ENCODE data around the gene MATN4. TPM values are rescaled to one million over a fixed set of nuclear protein-coding genes. Genes with fewer than 3 reads are reported as not detected.

The MATN4 gene
- total and polyA plus RNA-seq, 12 donors, result 0.06 to 0.37 (median 0.16) TPM; not detected in 8

- Histone ChIP-seq H3K4me3 (no peak overlapping the region), H3K4me1 (replicated peaks in 1 of 2) (no peaks in the 10 kb centered on the region), H3K27me3 (peaks cover 29% of the 10 kb centered on the region), H3K27ac (no peak overlapping the region), H3K36me3 (replicated peaks in 1 of 2) (no peaks in the 10 kb centered on the region), H3K9me3 (replicated peaks in 1 of 3) (no peaks in the 10 kb centered on the region)
- no peak for DNase-seq
- WGBS, 4 donors, result 92 to 94% (median 92%) methylated on average over 8 of the region's 8 CpGs
- TF ChIP-seq, protein P1, sequence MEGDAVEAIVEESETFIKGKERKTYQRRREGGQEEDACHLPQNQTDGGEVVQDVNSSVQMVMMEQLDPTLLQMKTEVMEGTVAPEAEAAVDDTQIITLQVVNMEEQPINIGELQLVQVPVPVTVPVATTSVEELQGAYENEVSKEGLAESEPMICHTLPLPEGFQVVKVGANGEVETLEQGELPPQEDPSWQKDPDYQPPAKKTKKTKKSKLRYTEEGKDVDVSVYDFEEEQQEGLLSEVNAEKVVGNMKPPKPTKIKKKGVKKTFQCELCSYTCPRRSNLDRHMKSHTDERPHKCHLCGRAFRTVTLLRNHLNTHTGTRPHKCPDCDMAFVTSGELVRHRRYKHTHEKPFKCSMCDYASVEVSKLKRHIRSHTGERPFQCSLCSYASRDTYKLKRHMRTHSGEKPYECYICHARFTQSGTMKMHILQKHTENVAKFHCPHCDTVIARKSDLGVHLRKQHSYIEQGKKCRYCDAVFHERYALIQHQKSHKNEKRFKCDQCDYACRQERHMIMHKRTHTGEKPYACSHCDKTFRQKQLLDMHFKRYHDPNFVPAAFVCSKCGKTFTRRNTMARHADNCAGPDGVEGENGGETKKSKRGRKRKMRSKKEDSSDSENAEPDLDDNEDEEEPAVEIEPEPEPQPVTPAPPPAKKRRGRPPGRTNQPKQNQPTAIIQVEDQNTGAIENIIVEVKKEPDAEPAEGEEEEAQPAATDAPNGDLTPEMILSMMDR (IDR thresholded peaks at IDR 0.05), result no peak
- no peak for TF ChIP-seq POLR2A (IDR thresholded peaks at IDR 0.05)
- intact Hi-C loops (cut with DNase I), result loop anchor here in 1 of 2 donors (10.0 kb wide), 1 partner anchor 462 kb away; no protein-coding TSS in a partner anchor
Measured at GRCh38 chr20:45313065-45313695, 5.1 kb upstream of the MATN4 start.

DNA sequence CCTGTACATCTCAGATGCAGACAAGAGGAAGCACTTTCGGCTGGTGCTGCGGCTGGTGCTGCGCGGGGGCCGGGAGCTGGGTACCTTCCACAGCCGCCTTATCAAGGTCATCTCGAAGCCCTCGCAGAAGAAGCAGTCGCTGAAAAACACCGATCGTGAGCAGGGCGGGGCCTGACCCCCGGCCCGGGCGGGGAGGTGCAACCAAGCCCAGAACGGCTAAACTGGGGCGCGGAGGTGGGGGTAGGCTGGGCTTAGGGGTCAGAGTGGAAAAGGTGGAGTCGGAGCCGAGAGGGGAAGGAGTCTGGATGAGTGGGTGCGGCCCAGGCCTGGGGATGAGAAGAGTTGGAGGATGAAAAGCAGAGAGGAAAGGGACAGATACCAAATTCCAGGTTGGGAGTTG is 4.1 kb upstream of the MATN4 start:
- intact Hi-C loops (cut with DNase I), result loop anchor here in 1 of 2 donors (10.0 kb wide), 1 partner anchor 463 kb away; no protein-coding TSS in a partner anchor
- peaks cover 32% of the 10 kb centered on the region for H3K27me3 ChIP-seq
- no peak for DNase-seq
- H3K36me3 ChIP-seq (replicated peaks in 1 of 2), result no peaks in the 10 kb centered on the region
- WGBS, 4 donors, result 40 to 53% (median 45%) methylated on average over 13 to 21 of the region's 21 CpGs
- TF ChIP-seq, protein P1 (IDR thresholded peaks at IDR 0.05), result no peak
- no peak for TF ChIP-seq POLR2A (IDR thresholded peaks at IDR 0.05)
- H3K4me3 ChIP-seq, result no peak overlapping the region
- no peak overlapping the region for H3K27ac ChIP-seq
- H3K9me3 ChIP-seq (replicated peaks in 1 of 3), result no peaks in the 10 kb centered on the region
- no peaks in the 10 kb centered on the region for H3K4me1 ChIP-seq (replicated peaks in 1 of 2)

- peaks cover 28% of the 10 kb centered on the region for H3K27me3 ChIP-seq
Measured at GRCh38 chr20:45311589-45312211, 3.6 kb upstream of the MATN4 start.

DNA sequence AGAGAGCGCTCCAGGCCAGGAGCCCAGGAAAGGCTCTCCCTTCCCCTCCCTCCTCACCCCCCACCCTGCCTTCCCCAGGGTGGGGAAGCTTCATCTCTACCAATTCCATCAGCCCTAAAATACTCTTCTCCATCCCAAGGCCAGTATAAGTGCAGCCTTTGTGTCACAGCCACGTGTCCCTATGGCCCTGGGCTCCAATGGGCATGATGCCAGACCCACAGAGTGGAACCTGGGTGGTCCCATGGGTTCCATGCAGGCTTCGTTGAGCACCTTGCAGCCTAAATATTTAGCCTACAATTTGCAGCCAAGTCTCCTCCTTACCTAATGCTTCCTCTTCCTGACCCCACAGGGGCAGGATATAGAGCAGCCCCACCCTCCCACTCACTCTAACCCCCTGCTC is 976 bp upstream of the MATN4 start:
- intact Hi-C loops (cut with DNase I), result no loop called here
- DNase-seq, result no peak

More at GRCh38 chr20:45311589-45312211, 3.6 kb upstream of the MATN4 start:
- no peaks in the 10 kb centered on the region for H3K4me1 ChIP-seq (replicated peaks in 1 of 2)
- no peak overlapping the region for H3K27ac ChIP-seq
- H3K9me3 ChIP-seq (replicated peaks in 1 of 3), result no peaks in the 10 kb centered on the region
- WGBS, 4 donors, result 15 to 68% (median 32%) methylated on average over 9 to 45 of the region's 45 CpGs
- intact Hi-C loops (cut with DNase I), result loop anchor here in 1 of 2 donors (10.0 kb wide), 1 partner anchor 463 kb away; no protein-coding TSS in a partner anchor
- peak in 5 of 7 donors; percentile 38 to 64 (median 47) for DNase-seq
- H3K36me3 ChIP-seq (replicated peaks in 1 of 2), result no peaks in the 10 kb centered on the region
- no peak overlapping the region for H3K4me3 ChIP-seq
- TF ChIP-seq, protein P1 (IDR thresholded peaks at IDR 0.05), result peak; percentile 49 to 67 (median 62)
- no peak for TF ChIP-seq POLR2A (IDR thresholded peaks at IDR 0.05)

More for the DNA sequence above, 976 bp upstream of the MATN4 start:
- 68 to 79% (median 71%) methylated on average over 3 of the region's 3 CpGs for WGBS, 4 donors
- Histone ChIP-seq H3K27ac (no peak overlapping the region), H3K36me3 (replicated peaks in 1 of 2) (no peaks in the 10 kb centered on the region), H3K4me3 (no peak overlapping the region), H3K9me3 (replicated peaks in 1 of 3) (no peaks in the 10 kb centered on the region), H3K4me1 (replicated peaks in 1 of 2) (no peaks in the 10 kb centered on the region), H3K27me3 (peaks cover 35% of the 10 kb centered on the region)
- no peak for TF ChIP-seq POLR2A (IDR thresholded peaks at IDR 0.05)
- TF ChIP-seq, protein P1 (IDR thresholded peaks at IDR 0.05), result no peak

Data from adrenal gland (tissue), 12 donors.